Uterus (tissue), 2 donors: Measurements from ENCODE around the gene MTUS2.

Experiments used
- POLR2A ChIP-seq, 2 donors: fragments of 450-650 bp; IDR thresholded peaks; one replicate each; pipeline ENCODE4 v1.6.1; 2016; ENCODE audit warnings: antibody characterized with exemption in 2 of 2, mild to moderate bottlenecking in 1 of 2, moderate library complexity in 1 of 2
- TF ChIP-seq, protein P1 (sequence below), 4 experiments: fragments of 200-600 bp in 2 of 4; fragments of 450-650 bp in 2 of 4; sonication (generic) in 2 of 4; IDR thresholded peaks; one replicate each; pipeline ENCODE4 v1.5.1; 2016 to 2019; ENCODE audit warnings: antibody characterized with exemption in 4 of 4, mild to moderate bottlenecking in 2 of 4, moderate library complexity in 1 of 4

- TF ChIP-seq, protein P1, sequence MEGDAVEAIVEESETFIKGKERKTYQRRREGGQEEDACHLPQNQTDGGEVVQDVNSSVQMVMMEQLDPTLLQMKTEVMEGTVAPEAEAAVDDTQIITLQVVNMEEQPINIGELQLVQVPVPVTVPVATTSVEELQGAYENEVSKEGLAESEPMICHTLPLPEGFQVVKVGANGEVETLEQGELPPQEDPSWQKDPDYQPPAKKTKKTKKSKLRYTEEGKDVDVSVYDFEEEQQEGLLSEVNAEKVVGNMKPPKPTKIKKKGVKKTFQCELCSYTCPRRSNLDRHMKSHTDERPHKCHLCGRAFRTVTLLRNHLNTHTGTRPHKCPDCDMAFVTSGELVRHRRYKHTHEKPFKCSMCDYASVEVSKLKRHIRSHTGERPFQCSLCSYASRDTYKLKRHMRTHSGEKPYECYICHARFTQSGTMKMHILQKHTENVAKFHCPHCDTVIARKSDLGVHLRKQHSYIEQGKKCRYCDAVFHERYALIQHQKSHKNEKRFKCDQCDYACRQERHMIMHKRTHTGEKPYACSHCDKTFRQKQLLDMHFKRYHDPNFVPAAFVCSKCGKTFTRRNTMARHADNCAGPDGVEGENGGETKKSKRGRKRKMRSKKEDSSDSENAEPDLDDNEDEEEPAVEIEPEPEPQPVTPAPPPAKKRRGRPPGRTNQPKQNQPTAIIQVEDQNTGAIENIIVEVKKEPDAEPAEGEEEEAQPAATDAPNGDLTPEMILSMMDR (IDR thresholded peaks at IDR 0.05), result no peak
- TF ChIP-seq POLR2A (IDR thresholded peaks at IDR 0.05), result no peak
These were observed 39.6 kb downstream of the MTUS2 start for GRCh38 chr13:28859717-28860116.
